ENCODE data around the gene GRIN2A.

GRIN2A gene

GRCh38 chr16:10171221-10171620, 11.0 kb downstream of the GRIN2A start:
- Histone ChIP-seq H3K36me3 (ENCODE audit: control insufficient read depth in 4 of 4, insufficient read depth in 4 of 4, low read length in 3 of 4) (no peaks in the 10 kb centered on the region), H3K9me3 (ENCODE audit: control extremely low read depth in 1 of 5, control insufficient read depth in 4 of 5, insufficient read depth in 2 of 5, low read depth in 1 of 5, low read length in 4 of 5) (peaks cover 0 to 5% (median 3%) of the 10 kb centered on the region in 5 experiments), H3K4me1 (ENCODE audit: control extremely low read depth in 1 of 4, control insufficient read depth in 4 of 4, insufficient read depth in 4 of 4, low read length in 3 of 4) (no peaks in the 10 kb centered on the region), H3K4me3 (ENCODE audit: control insufficient read depth in 1 of 7, extremely low read depth in 1 of 7, insufficient read depth in 4 of 7, low read depth in 2 of 7, low read length in 6 of 7) (no peak overlapping the region), H3K27ac (ENCODE audit: insufficient read depth in 1 of 2, low read depth in 1 of 2, low read length in 2 of 2, poor library complexity in 1 of 2, severe bottlenecking in 2 of 2) (no peak overlapping the region), H3K27me3 (replicated peaks in 2 of 5; ENCODE audit: control insufficient read depth in 4 of 5, insufficient read depth in 5 of 5, low read length in 4 of 5) (peaks cover 0 to 7% (median 5%) of the 10 kb centered on the region in 5 experiments)
- WGBS (ENCODE audit: insufficient coverage): 92% methylated on average over 3 of the region's 4 CpGs
- POLR2A ChIA-PET: interaction anchor here (0.7 kb wide), 1 partner anchor 1562 kb away, joined by 4 read pairs; no protein-coding TSS in a partner anchor
- CTCF ChIA-PET: no interaction called here
- DNase-seq: no peak

- Histone ChIP-seq H3K36me3 (ENCODE audit: control insufficient read depth in 4 of 4, insufficient read depth in 4 of 4, low read length in 3 of 4) (no peaks in the 10 kb centered on the region), H3K27ac (ENCODE audit: insufficient read depth in 1 of 2, low read depth in 1 of 2, low read length in 2 of 2, poor library complexity in 1 of 2, severe bottlenecking in 2 of 2) (no peak overlapping the region), H3K27me3 (replicated peaks in 2 of 5; ENCODE audit: control insufficient read depth in 4 of 5, insufficient read depth in 5 of 5, low read length in 4 of 5) (peaks cover 0 to 8% (median 5%) of the 10 kb centered on the region in 5 experiments), H3K4me3 (ENCODE audit: control insufficient read depth in 1 of 7, extremely low read depth in 1 of 7, insufficient read depth in 4 of 7, low read depth in 2 of 7, low read length in 6 of 7) (no peak overlapping the region), H3K4me1 (ENCODE audit: control extremely low read depth in 1 of 4, control insufficient read depth in 4 of 4, insufficient read depth in 4 of 4, low read length in 3 of 4) (no peaks in the 10 kb centered on the region), H3K9me3 (ENCODE audit: control extremely low read depth in 1 of 5, control insufficient read depth in 4 of 5, insufficient read depth in 2 of 5, low read depth in 1 of 5, low read length in 4 of 5) (peaks cover 0 to 5% (median 3%) of the 10 kb centered on the region in 5 experiments)
- DNase-seq: no peak
- CTCF ChIA-PET: no interaction called here
- POLR2A ChIA-PET: no interaction called here
- 92% methylated on average over 2 of the region's 2 CpGs for WGBS (ENCODE audit: insufficient coverage)
These were observed 12.3 kb downstream of the GRIN2A start for GRCh38 chr16:10169904-10170410.

- ChIA-PET POLR2A (no interaction called here), CTCF (no interaction called here)
These were observed 13.2 kb downstream of the GRIN2A start for GRCh38 chr16:10169031-10169430.

GRCh38 chr16:10168258-10168657, 14.0 kb downstream of the GRIN2A start:
- Histone ChIP-seq H3K9me3 (ENCODE audit: control extremely low read depth in 1 of 5, control insufficient read depth in 4 of 5, insufficient read depth in 2 of 5, low read depth in 1 of 5, low read length in 4 of 5) (peaks cover 0 to 2% (median 0%) of the 10 kb centered on the region in 5 experiments), H3K27me3 (replicated peaks in 2 of 5; ENCODE audit: control insufficient read depth in 4 of 5, insufficient read depth in 5 of 5, low read length in 4 of 5) (peaks cover under 1 to 7% (median 4%) of the 10 kb centered on the region in 5 experiments), H3K4me3 (ENCODE audit: control insufficient read depth in 1 of 7, extremely low read depth in 1 of 7, insufficient read depth in 4 of 7, low read depth in 2 of 7, low read length in 6 of 7) (no peak overlapping the region), H3K4me1 (ENCODE audit: control extremely low read depth in 1 of 4, control insufficient read depth in 4 of 4, insufficient read depth in 4 of 4, low read length in 3 of 4) (no peaks in the 10 kb centered on the region), H3K27ac (ENCODE audit: insufficient read depth in 1 of 2, low read depth in 1 of 2, low read length in 2 of 2, poor library complexity in 1 of 2, severe bottlenecking in 2 of 2) (no peak overlapping the region), H3K36me3 (ENCODE audit: control insufficient read depth in 4 of 4, insufficient read depth in 4 of 4, low read length in 3 of 4) (no peaks in the 10 kb centered on the region)
- CTCF ChIA-PET: no interaction called here
- DNase-seq: no peak
- 100% methylated on average over 1 of the region's 1 CpG for whole genome bisulfite sequencing (ENCODE audit: insufficient coverage)
- POLR2A ChIA-PET: no interaction called here

More at GRCh38 chr16:10169031-10169430, 13.2 kb downstream of the GRIN2A start:
- DNase-seq: no peak
- no peak overlapping the region for H3K27ac ChIP-seq (ENCODE audit: insufficient read depth in 1 of 2, low read depth in 1 of 2, low read length in 2 of 2, poor library complexity in 1 of 2, severe bottlenecking in 2 of 2)
- H3K4me1 ChIP-seq (ENCODE audit: control extremely low read depth in 1 of 4, control insufficient read depth in 4 of 4, insufficient read depth in 4 of 4, low read length in 3 of 4): no peaks in the 10 kb centered on the region
- peaks cover 0 to 5% (median under 1%) of the 10 kb centered on the region in 5 experiments for H3K9me3 ChIP-seq (ENCODE audit: control extremely low read depth in 1 of 5, control insufficient read depth in 4 of 5, insufficient read depth in 2 of 5, low read depth in 1 of 5, low read length in 4 of 5)
- peaks cover 0 to 8% (median 6%) of the 10 kb centered on the region in 5 experiments for H3K27me3 ChIP-seq (replicated peaks in 2 of 5; ENCODE audit: control insufficient read depth in 4 of 5, insufficient read depth in 5 of 5, low read length in 4 of 5)
- H3K4me3 ChIP-seq (ENCODE audit: control insufficient read depth in 1 of 7, extremely low read depth in 1 of 7, insufficient read depth in 4 of 7, low read depth in 2 of 7, low read length in 6 of 7): no peak overlapping the region
- WGBS (ENCODE audit: insufficient coverage): no CpG with 5 or more reads among the region's 3 CpGs
- no peaks in the 10 kb centered on the region for H3K36me3 ChIP-seq (ENCODE audit: control insufficient read depth in 4 of 4, insufficient read depth in 4 of 4, low read length in 3 of 4)

- Histone ChIP-seq H3K36me3 (ENCODE audit: control insufficient read depth in 4 of 4, insufficient read depth in 4 of 4, low read length in 3 of 4) (no peaks in the 10 kb centered on the region), H3K27me3 (replicated peaks in 2 of 5; ENCODE audit: control insufficient read depth in 4 of 5, insufficient read depth in 5 of 5, low read length in 4 of 5) (peaks cover 2 to 23% (median 4%) of the 10 kb centered on the region in 5 experiments), H3K9me3 (ENCODE audit: control extremely low read depth in 1 of 5, control insufficient read depth in 4 of 5, insufficient read depth in 2 of 5, low read depth in 1 of 5, low read length in 4 of 5) (no peaks in the 10 kb centered on the region), H3K4me1 (ENCODE audit: control extremely low read depth in 1 of 4, control insufficient read depth in 4 of 4, insufficient read depth in 4 of 4, low read length in 3 of 4) (no peaks in the 10 kb centered on the region), H3K4me3 (ENCODE audit: control insufficient read depth in 1 of 7, extremely low read depth in 1 of 7, insufficient read depth in 4 of 7, low read depth in 2 of 7, low read length in 6 of 7) (no peak overlapping the region), H3K27ac (ENCODE audit: insufficient read depth in 1 of 2, low read depth in 1 of 2, low read length in 2 of 2, poor library complexity in 1 of 2, severe bottlenecking in 2 of 2) (no peak overlapping the region)
- no peak for DNase-seq
- POLR2A ChIA-PET: no interaction called here
- 100% methylated on average over 1 of the region's 1 CpG for WGBS (ENCODE audit: insufficient coverage)
- CTCF ChIA-PET: no interaction called here
These were observed 16.6 kb downstream of the GRIN2A start for GRCh38 chr16:10165643-10166042.

GRCh38 chr16:10162981-10163380, 19.2 kb downstream of the GRIN2A start:
- POLR2A ChIA-PET: no interaction called here

DNA sequence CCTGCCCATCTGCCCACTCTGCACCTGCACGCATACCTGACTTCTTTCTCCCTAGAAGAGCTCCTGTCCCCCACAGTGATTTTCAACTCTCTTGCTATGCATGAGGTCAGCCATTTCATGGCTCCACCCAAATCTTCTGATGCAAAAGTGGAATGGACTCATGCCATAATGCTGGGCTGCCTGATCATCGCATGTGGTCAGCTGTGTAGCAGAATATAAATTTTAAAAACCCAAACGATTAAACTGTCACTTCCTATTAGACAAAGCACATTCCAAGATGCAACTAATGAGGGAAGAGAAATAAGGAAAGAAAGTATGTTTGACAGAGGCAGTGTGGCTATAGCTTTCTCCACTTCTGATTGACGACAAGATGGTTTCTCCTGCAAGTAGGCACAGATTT, 26.1 kb downstream of the GRIN2A start:
- Histone ChIP-seq H3K27me3 (replicated peaks in 2 of 5; ENCODE audit: control insufficient read depth in 4 of 5, insufficient read depth in 5 of 5, low read length in 4 of 5) (peaks cover 0 to 15% (median 0%) of the 10 kb centered on the region in 5 experiments), H3K4me1 (ENCODE audit: control extremely low read depth in 1 of 4, control insufficient read depth in 4 of 4, insufficient read depth in 4 of 4, low read length in 3 of 4) (no peaks in the 10 kb centered on the region), H3K9me3 (ENCODE audit: control extremely low read depth in 1 of 5, control insufficient read depth in 4 of 5, insufficient read depth in 2 of 5, low read depth in 1 of 5, low read length in 4 of 5) (peaks cover 0 to 3% (median 0%) of the 10 kb centered on the region in 5 experiments), H3K36me3 (ENCODE audit: control insufficient read depth in 4 of 4, insufficient read depth in 4 of 4, low read length in 3 of 4) (no peaks in the 10 kb centered on the region), H3K4me3 (ENCODE audit: control insufficient read depth in 1 of 7, extremely low read depth in 1 of 7, insufficient read depth in 4 of 7, low read depth in 2 of 7, low read length in 6 of 7) (no peak overlapping the region), H3K27ac (ENCODE audit: insufficient read depth in 1 of 2, low read depth in 1 of 2, low read length in 2 of 2, poor library complexity in 1 of 2, severe bottlenecking in 2 of 2) (no peak overlapping the region)
- no peak for DNase-seq
- 100% methylated on average over 2 of the region's 4 CpGs for WGBS (ENCODE audit: insufficient coverage)
- ChIA-PET POLR2A (no interaction called here), CTCF (no interaction called here)

More at GRCh38 chr16:10162981-10163380, 19.2 kb downstream of the GRIN2A start:
- Histone ChIP-seq H3K36me3 (ENCODE audit: control insufficient read depth in 4 of 4, insufficient read depth in 4 of 4, low read length in 3 of 4) (no peaks in the 10 kb centered on the region), H3K27ac (ENCODE audit: insufficient read depth in 1 of 2, low read depth in 1 of 2, low read length in 2 of 2, poor library complexity in 1 of 2, severe bottlenecking in 2 of 2) (no peak overlapping the region), H3K4me1 (ENCODE audit: control extremely low read depth in 1 of 4, control insufficient read depth in 4 of 4, insufficient read depth in 4 of 4, low read length in 3 of 4) (no peaks in the 10 kb centered on the region), H3K4me3 (ENCODE audit: control insufficient read depth in 1 of 7, extremely low read depth in 1 of 7, insufficient read depth in 4 of 7, low read depth in 2 of 7, low read length in 6 of 7) (no peak overlapping the region), H3K9me3 (ENCODE audit: control extremely low read depth in 1 of 5, control insufficient read depth in 4 of 5, insufficient read depth in 2 of 5, low read depth in 1 of 5, low read length in 4 of 5) (peaks cover 0 to 3% (median 0%) of the 10 kb centered on the region in 5 experiments), H3K27me3 (replicated peaks in 2 of 5; ENCODE audit: control insufficient read depth in 4 of 5, insufficient read depth in 5 of 5, low read length in 4 of 5) (peaks cover 2 to 26% (median 4%) of the 10 kb centered on the region in 5 experiments)
- CTCF ChIA-PET: no interaction called here
- no peak for DNase-seq
- WGBS (ENCODE audit: insufficient coverage): 100% methylated on average over 1 of the region's 1 CpG

Data from common myeloid progenitor, CD34-positive (primary cell).